Endothelial cell of umbilical vein (primary cell): ENCODE measurements around the gene CTDP1. TPM values are rescaled to one million over a fixed set of nuclear protein-coding genes. Genes with fewer than 3 reads are reported as not detected.

ENCODE experiments used
- BruUV-seq: library from RNA; stranded (reverse); fragments of 400-500 nt; replicated peaks from 2 replicates; lab custom pipeline; 2021; lab: Mats Ljungman, UMichigan
- CTCF ChIA-PET: fragments of 300-600, 350-600 bp; sonication (Branson Sonifier 250); formaldehyde crosslinking; loops from one replicate; lab custom pipeline; 2021; ENCODE audit warnings: antibody characterized with exemption, inconsistent platforms; lab: Charles Lee
- POLR2A ChIA-PET: fragments of 300-600, 350-600 bp; sonication (Branson Sonifier 250); formaldehyde crosslinking; loops from one replicate; lab custom pipeline; 2021; ENCODE audit warnings: antibody characterized with exemption, inconsistent platforms; lab: Charles Lee
- DNase-seq: peaks from one replicate; pipeline ENCODE4 v3.0.0-alpha.2; 2011; ENCODE audit warnings: low read depth, low spot score
- FAIRE-seq: peaks from 2 replicates; lab custom pipeline; 2011; peaks lifted over from hg19 to GRCh38; lab: Jason Lieb, UNC
- H2AFZ ChIP-seq: 2 replicates; pipeline ENCODE4 v1.6.0; 2012; ENCODE audit warnings: low read depth, low read length, control low read depth, inconsistent platforms
- H3K27ac ChIP-seq: 2 replicates; pipeline ENCODE4 v1.5.1; 2011; ENCODE audit warnings: low read depth, mild to moderate bottlenecking, control low read depth, low read length, moderate library complexity; ENCODE audit not compliant: insufficient read depth
- H3K27me3 ChIP-seq, 2 experiments: 2 replicates each; pipeline versions ENCODE4 v1.6.0 to v1.6.1; 2011; ENCODE audit warnings: low read length in 2 of 2, mixed read lengths in 1 of 2; ENCODE audit not compliant: control insufficient read depth in 2 of 2, insufficient read depth in 2 of 2
- H3K36me3 ChIP-seq, 2 experiments: 2 replicates in 1 of 2; 3 replicates in 1 of 2; pipeline ENCODE4 v1.5.1; 2011; ENCODE audit warnings: low read length in 2 of 2, mild to moderate bottlenecking in 1 of 2, moderate library complexity in 1 of 2; ENCODE audit not compliant: control insufficient read depth in 2 of 2, insufficient read depth in 2 of 2; ENCODE audit errors: extremely low read depth in 1 of 2
- H3K4me1 ChIP-seq: 3 replicates; pipeline ENCODE4 v1.5.1; 2011; ENCODE audit warnings: mild to moderate bottlenecking, low read length; ENCODE audit not compliant: control insufficient read depth, insufficient read depth; ENCODE audit errors: extremely low read depth
- H3K4me2 ChIP-seq: 2 replicates; pipeline ENCODE4 v1.6.1; 2011; ENCODE audit warnings: low read length, control low read depth, mixed read lengths; ENCODE audit not compliant: insufficient read depth
- H3K4me3 ChIP-seq, 3 experiments: fragments of 200-600 bp in 1 of 3; sonication (generic), shearing (Covaris generic) in 1 of 3; replicated peaks in 1 of 3; 2 replicates each; pipeline ENCODE4 v1.5.1; 2011 to 2016; ENCODE audit warnings: control low read depth in 3 of 3, low read length in 3 of 3, mild to moderate bottlenecking in 2 of 3, inconsistent platforms in 1 of 3, low read depth in 1 of 3, moderate library complexity in 1 of 3; ENCODE audit not compliant: insufficient read depth in 1 of 3
- H3K79me2 ChIP-seq: 2 replicates; pipeline ENCODE4 v1.6.0; 2012; ENCODE audit warnings: low read length, inconsistent platforms; ENCODE audit not compliant: control insufficient read depth, insufficient read depth
- H3K9ac ChIP-seq: replicated peaks from 2 replicates; pipeline ENCODE3; 2011; ENCODE audit warnings: low read length, control low read depth; ENCODE audit not compliant: insufficient read depth; ENCODE audit errors: extremely low read depth
- H3K9me1 ChIP-seq: replicated peaks from 3 replicates; pipeline ENCODE4 v1.6.0; 2011; ENCODE audit warnings: mild to moderate bottlenecking, low read length; ENCODE audit not compliant: control insufficient read depth, insufficient read depth; ENCODE audit errors: extremely low read depth
- H3K9me3 ChIP-seq: replicated peaks from 2 replicates; pipeline ENCODE4 v1.5.1; 2012; ENCODE audit warnings: low read length, inconsistent platforms; ENCODE audit not compliant: control insufficient read depth, insufficient read depth
- H4K20me1 ChIP-seq: replicated peaks from 2 replicates; pipeline ENCODE3; 2011; ENCODE audit warnings: mild to moderate bottlenecking, low read length; ENCODE audit not compliant: control insufficient read depth, insufficient read depth; ENCODE audit errors: extremely low read depth
- EZH2 ChIP-seq: IDR thresholded peaks from 2 replicates; pipeline ENCODE4 v1.6.1; 2012; ENCODE audit warnings: borderline replicate concordance, low read depth, mild to moderate bottlenecking, moderate library complexity, low read length, inconsistent platforms; ENCODE audit not compliant: severe bottlenecking
- FOS ChIP-seq: IDR thresholded peaks from 2 replicates; pipeline ENCODE4 v1.6.1; 2011; ENCODE audit warnings: mild to moderate bottlenecking, low read length, moderate library complexity, borderline replicate concordance; ENCODE audit not compliant: insufficient read depth
- GATA2 ChIP-seq: IDR thresholded peaks from 2 replicates; pipeline ENCODE4 v1.7.0; 2011; ENCODE audit warnings: low read depth, mild to moderate bottlenecking, moderate library complexity, mixed read lengths, low read length; ENCODE audit not compliant: insufficient read length, insufficient read depth
- JUN ChIP-seq: IDR thresholded peaks from 2 replicates; pipeline ENCODE4 v1.6.1; 2011; ENCODE audit warnings: borderline replicate concordance, low read depth; ENCODE audit not compliant: insufficient read length, insufficient read depth
- MYC ChIP-seq: IDR thresholded peaks from one replicate; pipeline ENCODE4 v1.6.1; 2011; ENCODE audit warnings: mild to moderate bottlenecking, low read depth, low read length
- POLR2A ChIP-seq: IDR thresholded peaks from 2 replicates; pipeline ENCODE4 v1.6.1; 2012; ENCODE audit warnings: low read depth, mild to moderate bottlenecking, control low read depth, low read length
- POLR2AphosphoS5 ChIP-seq: IDR thresholded peaks from 2 replicates; pipeline ENCODE4 v1.6.1; 2012; ENCODE audit warnings: low read depth, mild to moderate bottlenecking, control low read depth, low read length, moderate library complexity; ENCODE audit not compliant: insufficient read depth
- dilution Hi-C: fragments of 300-500 bp; cut with MboI; formaldehyde crosslinking; loops from one replicate; pipeline ENCODE4 v1.15.0; 2019; ENCODE audit warnings: low sequenced_read_pairs; ENCODE audit not compliant: extremely low pct_ligation_motif_present
- intact Hi-C: fragments of 100-400 bp; cut with micrococcal nuclease; formaldehyde crosslinking; loops from one replicate; pipeline ENCODE4 v1.10.0; 2022
- polyA plus RNA-seq, 4 experiments: library from polyadenylated mRNA; depleted of rRNA in 3 of 4; stranded (reverse) in 3 of 4; unstranded in 1 of 4; fragments of >200 nt; gene quantifications; 2 replicates each; pipeline versions ENCODE4 v1.2.1 to v1.2.3, GENCODE V29; 2011 to 2012; ENCODE audit warnings: missing spikeins in 1 of 4
- total RNA-seq: library from RNA; stranded (reverse); gene quantifications from 2 replicates; pipeline ENCODE4 v1.2.3, GENCODE V29; 2021
- TF ChIP-seq, protein P1 (sequence below): IDR thresholded peaks from 2 replicates; pipeline ENCODE4 v1.6.1; 2011; ENCODE audit not compliant: insufficient read depth, insufficient read length
- TF ChIP-seq, protein P2 (sequence below), 2 donors: IDR thresholded peaks; 1 replicate in 1 of 2; 2 replicates in 1 of 2; pipeline ENCODE4 v1.5.1; 2011; ENCODE audit warnings: low read length in 2 of 2, mild to moderate bottlenecking in 2 of 2, moderate library complexity in 2 of 2, control low read depth in 1 of 2, inconsistent platforms in 1 of 2, low read depth in 1 of 2; ENCODE audit not compliant: insufficient read depth in 1 of 2; ENCODE audit errors: extremely low read depth in 1 of 2

CTDP1 gene
- total and polyA plus RNA-seq, 2 donors (not counting 3 experiments of a cell fraction or from before 2014, with no cell fraction given), result 15.3 to 27.6 TPM

DNA sequence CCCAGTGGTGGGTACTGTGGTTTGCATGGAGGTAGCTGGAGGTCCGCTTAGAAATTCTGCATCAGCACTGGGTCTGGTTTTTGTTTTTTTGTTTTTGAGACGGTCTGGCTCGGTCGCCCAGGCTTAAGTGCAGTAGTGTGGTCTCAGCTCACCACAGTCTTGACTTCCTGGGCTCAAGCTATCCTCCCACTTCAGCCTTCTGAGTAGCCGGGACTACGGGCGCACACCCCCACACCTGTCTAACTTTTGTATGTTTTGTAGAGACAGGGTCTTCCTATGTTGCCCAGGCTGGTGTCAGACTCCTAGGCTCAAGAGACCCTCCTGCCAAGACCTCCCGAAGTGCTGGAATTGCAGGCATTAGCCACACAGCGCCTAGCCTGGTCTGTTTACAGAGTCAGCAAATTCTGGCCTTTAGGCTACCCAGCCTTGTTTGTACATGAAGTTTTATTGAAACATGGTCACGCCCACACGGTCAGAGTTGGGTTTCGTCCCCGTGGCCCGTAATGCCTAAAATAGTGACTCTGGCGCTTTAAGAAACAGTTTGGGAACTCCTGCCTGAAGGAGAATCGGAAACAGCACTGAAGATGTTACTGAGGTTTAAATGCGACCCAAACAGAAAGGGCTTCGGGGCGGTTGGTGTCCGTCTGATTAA lies 32.7 kb downstream of the CTDP1 start:
- Histone ChIP-seq H3K27me3 (no peaks in the 10 kb centered on the region), H3K9me1 (no peaks in the 10 kb centered on the region), H3K36me3 (peaks cover 9 to 25% of the 10 kb centered on the region in 2 experiments), H3K9me3 (no peaks in the 10 kb centered on the region), H3K27ac (no peak overlapping the region), H3K4me3 (no peak overlapping the region), H3K9ac (no peak overlapping the region), H3K79me2 (no peaks in the 10 kb centered on the region), H4K20me1 (no peaks in the 10 kb centered on the region), H2AFZ (no peak overlapping the region), H3K4me1 (no peaks in the 10 kb centered on the region), H3K4me2 (no peak overlapping the region)
- dilution Hi-C loops (no loop called here), intact Hi-C loops (no loop called here)
- DNase-seq, result no peak
- CTCF ChIA-PET, result interaction anchor here (1.0 kb wide), 1 partner anchor 9 kb away, joined by 3 read pairs; no protein-coding TSS in a partner anchor
- FAIRE-seq, result no peak
- POLR2A ChIA-PET, result no interaction called here
- BruUV-seq, result no TSS peak
- TF ChIP-seq FOS (no peak), MYC (no peak), POLR2AphosphoS5 (no peak), EZH2 (no peak), JUN (no peak), GATA2 (no peak), POLR2A (no peak)
- TF ChIP-seq, protein P1, sequence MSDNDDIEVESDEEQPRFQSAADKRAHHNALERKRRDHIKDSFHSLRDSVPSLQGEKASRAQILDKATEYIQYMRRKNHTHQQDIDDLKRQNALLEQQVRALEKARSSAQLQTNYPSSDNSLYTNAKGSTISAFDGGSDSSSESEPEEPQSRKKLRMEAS, result no peak
- TF ChIP-seq, protein P2, sequence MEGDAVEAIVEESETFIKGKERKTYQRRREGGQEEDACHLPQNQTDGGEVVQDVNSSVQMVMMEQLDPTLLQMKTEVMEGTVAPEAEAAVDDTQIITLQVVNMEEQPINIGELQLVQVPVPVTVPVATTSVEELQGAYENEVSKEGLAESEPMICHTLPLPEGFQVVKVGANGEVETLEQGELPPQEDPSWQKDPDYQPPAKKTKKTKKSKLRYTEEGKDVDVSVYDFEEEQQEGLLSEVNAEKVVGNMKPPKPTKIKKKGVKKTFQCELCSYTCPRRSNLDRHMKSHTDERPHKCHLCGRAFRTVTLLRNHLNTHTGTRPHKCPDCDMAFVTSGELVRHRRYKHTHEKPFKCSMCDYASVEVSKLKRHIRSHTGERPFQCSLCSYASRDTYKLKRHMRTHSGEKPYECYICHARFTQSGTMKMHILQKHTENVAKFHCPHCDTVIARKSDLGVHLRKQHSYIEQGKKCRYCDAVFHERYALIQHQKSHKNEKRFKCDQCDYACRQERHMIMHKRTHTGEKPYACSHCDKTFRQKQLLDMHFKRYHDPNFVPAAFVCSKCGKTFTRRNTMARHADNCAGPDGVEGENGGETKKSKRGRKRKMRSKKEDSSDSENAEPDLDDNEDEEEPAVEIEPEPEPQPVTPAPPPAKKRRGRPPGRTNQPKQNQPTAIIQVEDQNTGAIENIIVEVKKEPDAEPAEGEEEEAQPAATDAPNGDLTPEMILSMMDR (IDR thresholded peaks at IDR 0.05; ENCODE audit: extremely low read depth in 1 of 2, insufficient read depth in 1 of 2, low read depth in 1 of 2, low read length in 2 of 2), result no peak
